ENCODE measurements around the gene OR2A12.
"Not testable (repeated sequence)": the region's sequence is repeated elsewhere in the genome, so short reads cannot be mapped to it uniquely, and the experiment has no call there.

The OR2A12 gene

DNA sequence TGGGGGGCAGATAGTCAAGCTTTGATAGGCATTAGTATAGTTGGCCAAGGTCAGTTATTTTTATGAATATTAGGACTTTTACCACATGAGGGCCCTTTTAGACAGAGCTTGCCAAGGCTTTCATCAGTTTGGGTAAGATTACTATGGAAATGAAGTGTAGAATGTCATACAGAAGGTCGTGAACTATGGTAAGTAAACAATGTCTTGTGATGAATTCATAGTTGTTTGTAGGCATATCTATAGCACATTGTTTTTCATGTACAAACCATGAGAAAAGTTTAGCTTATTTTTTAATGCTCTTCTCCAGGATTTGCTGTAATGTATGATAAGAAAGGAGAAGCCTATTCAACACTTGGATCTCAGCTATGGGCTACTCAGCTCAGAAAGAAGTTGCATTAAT, 27.6 kb downstream of the OR2A12 start:
- DNase-seq (ENCODE audit: low spot score), result no peak
- TF ChIP-seq, protein P1, sequence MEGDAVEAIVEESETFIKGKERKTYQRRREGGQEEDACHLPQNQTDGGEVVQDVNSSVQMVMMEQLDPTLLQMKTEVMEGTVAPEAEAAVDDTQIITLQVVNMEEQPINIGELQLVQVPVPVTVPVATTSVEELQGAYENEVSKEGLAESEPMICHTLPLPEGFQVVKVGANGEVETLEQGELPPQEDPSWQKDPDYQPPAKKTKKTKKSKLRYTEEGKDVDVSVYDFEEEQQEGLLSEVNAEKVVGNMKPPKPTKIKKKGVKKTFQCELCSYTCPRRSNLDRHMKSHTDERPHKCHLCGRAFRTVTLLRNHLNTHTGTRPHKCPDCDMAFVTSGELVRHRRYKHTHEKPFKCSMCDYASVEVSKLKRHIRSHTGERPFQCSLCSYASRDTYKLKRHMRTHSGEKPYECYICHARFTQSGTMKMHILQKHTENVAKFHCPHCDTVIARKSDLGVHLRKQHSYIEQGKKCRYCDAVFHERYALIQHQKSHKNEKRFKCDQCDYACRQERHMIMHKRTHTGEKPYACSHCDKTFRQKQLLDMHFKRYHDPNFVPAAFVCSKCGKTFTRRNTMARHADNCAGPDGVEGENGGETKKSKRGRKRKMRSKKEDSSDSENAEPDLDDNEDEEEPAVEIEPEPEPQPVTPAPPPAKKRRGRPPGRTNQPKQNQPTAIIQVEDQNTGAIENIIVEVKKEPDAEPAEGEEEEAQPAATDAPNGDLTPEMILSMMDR (IDR thresholded peaks at IDR 0.05; ENCODE audit: extremely low read depth, missing control alignments), result no peak

DNA sequence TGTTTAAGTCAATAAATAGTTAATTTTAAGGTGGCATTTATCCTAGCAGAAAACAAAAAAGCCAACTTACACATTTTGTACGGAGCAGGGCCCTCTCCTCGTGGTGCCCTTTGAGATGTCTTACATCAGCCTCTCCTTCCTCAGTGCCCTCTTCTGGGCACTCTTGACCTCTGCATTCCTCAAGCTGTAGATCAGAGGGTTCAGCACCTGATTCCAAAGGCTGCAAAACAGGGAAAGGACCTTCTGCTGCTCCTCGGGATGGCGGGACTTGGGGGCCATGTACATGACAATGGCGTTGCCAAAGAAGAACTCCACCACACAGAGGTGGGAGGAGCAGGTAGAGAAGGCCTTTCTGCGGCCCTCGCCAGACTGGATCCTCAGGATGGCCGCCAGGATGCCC, 32.3 kb downstream of the OR2A12 start:
- DNase-seq (ENCODE audit: low spot score), result no peak
- TF ChIP-seq, protein P1 (IDR thresholded peaks at IDR 0.05; ENCODE audit: extremely low read depth, missing control alignments), result no peak

DNA sequence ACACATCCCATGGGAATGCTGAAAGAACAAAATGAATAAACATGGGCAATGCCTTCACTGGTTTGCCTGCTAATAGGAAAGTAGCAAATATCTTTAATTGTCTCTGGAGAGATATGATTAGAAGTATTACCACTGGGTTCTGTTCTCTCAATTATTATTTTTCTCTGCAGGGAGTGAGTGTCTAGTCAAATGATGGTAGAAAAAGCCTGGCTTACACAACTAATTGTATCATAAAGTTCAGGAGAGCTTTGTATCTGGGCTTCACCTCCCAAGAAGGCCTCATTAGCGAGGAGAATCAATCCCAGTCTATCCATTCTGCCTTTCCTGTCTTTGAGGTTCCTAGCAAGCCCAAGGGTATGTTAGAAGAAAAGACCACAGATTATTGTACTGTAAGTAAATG, 36.8 kb downstream of the OR2A12 start, which contains the start of gene OR2A14:
TSS of gene OR2A14 (plus strand) at position 301 of the 400 bp plus-strand sequence. CDS start 5,937 bp downstream, outside the sequence.
- no peak for DNase-seq (ENCODE audit: low spot score)

DNA sequence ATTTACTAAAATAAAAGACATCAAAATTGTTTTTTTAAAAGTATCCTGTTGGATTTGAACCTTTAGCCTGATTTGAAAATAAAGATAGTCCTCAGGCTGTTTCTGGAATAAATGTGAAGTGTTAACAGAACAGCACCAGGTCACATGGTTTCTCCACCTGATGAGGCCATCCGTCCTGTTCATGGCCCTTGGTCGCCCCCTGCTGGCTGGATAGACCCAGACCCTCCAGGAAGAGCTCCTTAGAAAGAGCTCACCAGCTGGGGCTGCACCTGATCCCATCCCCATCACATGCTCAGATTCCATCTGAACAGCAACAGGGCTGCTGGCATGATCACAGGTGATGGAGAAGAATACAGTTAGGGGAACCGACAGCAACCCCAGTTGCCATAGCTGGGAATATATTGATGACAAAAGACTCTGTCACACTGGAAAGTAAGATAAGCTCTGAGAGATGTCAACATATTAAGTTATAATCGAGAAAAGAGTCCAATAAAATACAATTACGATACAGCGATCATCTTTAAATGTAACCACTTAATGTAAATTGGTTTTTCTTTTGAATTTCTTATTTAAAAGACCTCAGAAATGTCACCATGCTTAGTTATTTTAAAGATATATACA, 41.7 kb downstream of the OR2A12 start:
- peak; percentile 82 for DNase-seq (ENCODE audit: low spot score)
- TF ChIP-seq, protein P1 (IDR thresholded peaks at IDR 0.05; ENCODE audit: extremely low read depth, missing control alignments), result peak; percentile 87

More for the DNA sequence above, 36.8 kb downstream of the OR2A12 start, which contains the start of gene OR2A14:
- TF ChIP-seq, protein P1 (IDR thresholded peaks at IDR 0.05; ENCODE audit: extremely low read depth, missing control alignments), result no peak

DNA sequence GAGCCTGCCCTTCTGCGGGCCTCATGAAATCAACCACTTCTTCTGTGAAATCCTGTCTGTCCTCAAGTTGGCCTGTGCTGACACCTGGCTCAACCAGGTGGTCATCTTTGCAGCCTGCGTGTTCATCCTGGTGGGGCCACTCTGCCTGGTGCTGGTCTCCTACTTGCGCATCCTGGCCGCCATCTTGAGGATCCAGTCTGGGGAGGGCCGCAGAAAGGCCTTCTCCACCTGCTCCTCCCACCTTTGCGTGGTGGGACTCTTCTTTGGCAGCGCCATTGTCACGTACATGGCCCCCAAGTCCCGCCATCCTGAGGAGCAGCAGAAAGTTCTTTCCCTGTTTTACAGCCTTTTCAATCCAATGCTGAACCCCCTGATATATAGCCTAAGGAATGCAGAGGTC, 43.5 kb downstream of the OR2A12 start:
- not testable (repeated sequence) for DNase-seq (ENCODE audit: low spot score)

DNA sequence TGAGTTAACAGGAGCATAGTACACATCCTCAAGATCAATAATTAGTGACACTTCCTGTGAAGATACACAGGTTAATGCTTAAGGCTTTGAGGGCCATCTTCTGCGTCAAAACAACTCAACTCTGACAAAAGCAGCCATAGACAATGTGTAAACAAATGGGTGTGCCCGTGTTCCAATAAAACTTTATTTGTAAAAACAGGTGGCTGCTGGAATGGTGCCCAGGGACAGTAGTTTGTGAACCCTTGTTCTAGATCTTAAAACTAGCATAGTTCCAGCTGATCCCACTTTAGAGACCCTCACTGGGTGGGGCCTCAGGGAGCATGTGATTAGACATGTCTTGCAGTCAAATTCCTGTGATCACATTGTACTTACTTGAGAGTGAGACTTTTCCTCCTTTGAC, 44.7 kb downstream of the OR2A12 start:
- TF ChIP-seq, protein P1 (IDR thresholded peaks at IDR 0.05; ENCODE audit: extremely low read depth, missing control alignments), result no peak

DNA sequence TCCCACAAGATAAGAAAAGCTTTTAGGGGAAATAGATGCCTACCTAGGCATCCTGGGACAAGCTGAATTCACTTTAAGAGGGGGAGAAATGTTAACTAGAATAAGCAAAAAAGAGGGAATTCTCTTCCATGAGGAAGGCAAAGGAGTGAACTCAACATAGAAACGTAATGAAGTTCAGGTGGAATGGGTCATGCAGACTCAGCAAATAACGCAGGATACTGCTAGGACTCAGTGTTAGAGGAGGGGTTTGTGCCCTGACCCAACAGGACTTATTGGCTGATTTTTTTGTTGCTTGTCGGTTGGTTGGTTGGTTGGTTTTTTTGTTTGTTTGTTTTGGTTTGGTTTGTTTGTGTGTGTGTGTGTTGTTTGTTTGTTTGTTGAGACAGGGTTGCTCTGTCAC, 46.2 kb downstream of the OR2A12 start:
- no peak for DNase-seq (ENCODE audit: low spot score)
- TF ChIP-seq, protein P1 (IDR thresholded peaks at IDR 0.05; ENCODE audit: extremely low read depth, missing control alignments), result no peak

More for the DNA sequence above, 44.7 kb downstream of the OR2A12 start:
- DNase-seq (ENCODE audit: low spot score), result no peak

DNA sequence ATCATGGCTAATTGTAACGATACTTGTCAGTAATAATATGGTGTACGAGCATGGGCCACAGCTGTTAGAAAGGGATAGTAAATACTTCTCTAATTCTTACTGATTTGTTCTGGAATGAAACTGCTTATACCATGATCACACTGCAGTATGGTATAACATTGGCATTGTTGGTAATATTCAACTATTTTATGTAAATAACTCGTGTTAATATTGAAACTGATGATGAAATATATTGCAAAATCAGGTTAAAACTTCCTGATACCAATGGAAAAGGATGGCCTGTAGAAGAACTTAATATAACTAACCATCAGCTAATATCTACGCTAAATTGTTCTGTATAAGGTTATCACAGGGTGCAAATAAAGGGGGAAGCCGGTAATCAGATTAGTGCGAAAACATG, 47.2 kb downstream of the OR2A12 start:
- no peak for DNase-seq (ENCODE audit: low spot score)
- TF ChIP-seq, protein P1 (IDR thresholded peaks at IDR 0.05; ENCODE audit: extremely low read depth, missing control alignments), result no peak

All from GM20000 (cell line).